ENCODE measurements around the gene SELENOS.

DNA sequence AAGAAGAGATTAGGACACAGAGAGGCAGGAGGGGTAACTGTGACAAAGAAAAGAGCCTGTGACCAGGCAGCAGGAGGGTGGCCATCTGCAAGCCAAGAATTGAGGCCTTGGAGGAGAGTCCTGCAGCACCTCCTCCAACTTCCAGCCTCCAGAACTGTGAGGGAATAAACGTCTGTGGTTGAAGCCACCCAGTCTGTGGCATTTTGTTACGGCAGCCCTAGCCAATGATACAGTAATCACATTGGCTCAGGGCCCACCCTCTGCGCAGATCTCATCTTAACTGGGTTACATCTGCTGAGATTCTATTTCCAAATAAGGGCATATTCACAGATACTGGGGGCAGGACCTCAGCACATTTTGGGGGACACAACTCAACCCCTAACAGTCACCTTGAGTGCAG lies 11.3 kb downstream of the SELENOS start:
- TF ChIP-seq, protein P1, sequence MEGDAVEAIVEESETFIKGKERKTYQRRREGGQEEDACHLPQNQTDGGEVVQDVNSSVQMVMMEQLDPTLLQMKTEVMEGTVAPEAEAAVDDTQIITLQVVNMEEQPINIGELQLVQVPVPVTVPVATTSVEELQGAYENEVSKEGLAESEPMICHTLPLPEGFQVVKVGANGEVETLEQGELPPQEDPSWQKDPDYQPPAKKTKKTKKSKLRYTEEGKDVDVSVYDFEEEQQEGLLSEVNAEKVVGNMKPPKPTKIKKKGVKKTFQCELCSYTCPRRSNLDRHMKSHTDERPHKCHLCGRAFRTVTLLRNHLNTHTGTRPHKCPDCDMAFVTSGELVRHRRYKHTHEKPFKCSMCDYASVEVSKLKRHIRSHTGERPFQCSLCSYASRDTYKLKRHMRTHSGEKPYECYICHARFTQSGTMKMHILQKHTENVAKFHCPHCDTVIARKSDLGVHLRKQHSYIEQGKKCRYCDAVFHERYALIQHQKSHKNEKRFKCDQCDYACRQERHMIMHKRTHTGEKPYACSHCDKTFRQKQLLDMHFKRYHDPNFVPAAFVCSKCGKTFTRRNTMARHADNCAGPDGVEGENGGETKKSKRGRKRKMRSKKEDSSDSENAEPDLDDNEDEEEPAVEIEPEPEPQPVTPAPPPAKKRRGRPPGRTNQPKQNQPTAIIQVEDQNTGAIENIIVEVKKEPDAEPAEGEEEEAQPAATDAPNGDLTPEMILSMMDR (IDR thresholded peaks at IDR 0.05), result no peak
- no peak for TF ChIP-seq POLR2A (IDR thresholded peaks at IDR 0.05)
